NCI-H69 (cell line): Measurements from ENCODE around the gene LIN7C.
A peak's percentile ranks its signal among the peaks of the same experiment; 100 is the strongest.
"Not testable (repeated sequence)": the region's sequence is repeated elsewhere in the genome, so short reads cannot be mapped to it uniquely, and the experiment has no call there.

ENCODE experiments used
- DNase-seq: peaks from one replicate; lab custom pipeline; 2025; lab: John Stamatoyannopoulos, UW

Gene LIN7C

DNA sequence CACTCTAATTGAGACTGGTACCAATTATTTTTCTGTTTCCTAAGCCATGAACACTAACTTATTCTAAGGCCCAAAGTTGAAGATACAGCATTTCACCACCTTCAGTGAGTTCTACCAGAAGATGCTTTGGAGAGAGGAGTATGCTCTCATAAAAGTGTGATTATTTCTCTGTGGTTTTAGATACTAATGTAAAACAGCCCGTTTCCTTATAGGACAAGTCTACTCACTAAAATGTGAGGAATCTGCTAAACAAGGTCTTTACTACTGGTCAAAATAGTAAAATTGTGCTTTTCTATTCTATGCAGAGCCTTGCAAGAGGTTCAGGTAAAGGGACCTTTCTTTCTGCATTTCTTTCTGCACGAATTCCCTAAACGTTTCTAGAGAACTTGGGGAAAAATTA, 36.4 kb downstream of the LIN7C start:
- DNase-seq: no peak

DNA sequence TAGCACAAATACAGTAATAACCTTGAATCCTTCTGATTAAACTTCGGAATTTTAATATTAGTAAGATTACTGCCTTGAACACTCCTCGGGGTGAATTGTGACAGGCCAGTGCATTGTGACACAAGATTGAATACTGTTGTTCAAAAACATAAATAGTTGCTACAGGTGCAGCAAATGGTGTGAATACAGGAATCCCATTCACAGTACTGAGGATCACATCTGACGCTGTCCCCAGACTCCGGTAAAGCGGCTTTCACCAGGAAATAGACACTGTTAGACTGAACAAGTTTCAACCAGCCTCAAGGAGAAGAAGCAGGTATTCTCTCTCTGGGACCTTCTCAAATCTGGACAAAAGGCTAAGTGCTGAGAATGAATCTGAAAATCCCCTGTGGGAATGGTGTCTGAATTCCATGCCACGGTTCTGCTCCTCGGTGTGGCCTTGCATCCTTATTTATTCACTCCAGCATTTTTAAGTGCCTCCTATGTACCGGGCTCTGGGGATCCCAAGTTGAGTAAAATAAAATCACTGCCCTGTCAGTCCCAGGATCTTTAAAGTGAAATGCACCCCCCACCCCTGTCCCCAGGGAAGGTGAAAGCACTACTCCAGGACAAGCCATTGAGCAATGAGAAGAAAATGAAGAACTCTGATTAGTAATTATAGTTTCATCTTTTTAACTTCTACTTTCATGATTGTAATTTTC, 37.4 kb downstream of the LIN7C start:
- peak; percentile 52 for DNase-seq

DNA sequence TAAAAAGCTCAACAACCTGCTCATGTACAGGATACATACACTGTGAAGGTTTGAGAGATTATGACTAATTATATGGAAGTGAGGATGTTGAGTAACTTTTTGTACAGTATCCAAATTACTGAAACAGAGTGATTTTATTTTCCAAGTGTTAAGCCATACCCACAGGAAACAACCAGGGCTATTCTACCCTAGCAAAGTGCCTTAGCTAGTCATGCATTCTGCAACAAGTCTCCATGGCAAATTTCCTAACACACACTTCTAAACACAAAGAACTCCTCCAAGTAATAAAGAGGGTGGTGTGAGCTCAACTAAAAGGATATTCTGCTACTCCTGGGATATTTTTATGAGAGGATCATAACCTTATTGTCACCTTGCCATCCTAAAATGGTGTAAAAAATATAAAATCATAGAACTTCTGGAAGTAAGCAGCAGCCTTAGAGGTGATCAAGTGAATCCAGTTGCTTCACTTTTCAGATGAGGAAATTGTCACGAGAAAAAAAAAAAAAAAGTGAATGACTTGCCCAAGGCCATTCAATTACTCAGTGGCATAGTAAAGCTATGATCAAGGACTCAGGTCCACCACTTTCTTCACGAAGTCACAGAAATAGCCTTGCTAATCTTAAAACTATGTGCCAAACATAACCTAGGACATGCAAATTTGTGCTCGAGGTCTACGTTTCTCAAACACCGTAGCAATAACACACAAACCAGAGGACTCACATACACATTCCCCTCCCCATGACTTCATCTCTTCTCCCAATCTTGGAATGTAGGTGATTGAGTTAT, 38.2 kb downstream of the LIN7C start:
- DNase-seq: peak; percentile 48

DNA sequence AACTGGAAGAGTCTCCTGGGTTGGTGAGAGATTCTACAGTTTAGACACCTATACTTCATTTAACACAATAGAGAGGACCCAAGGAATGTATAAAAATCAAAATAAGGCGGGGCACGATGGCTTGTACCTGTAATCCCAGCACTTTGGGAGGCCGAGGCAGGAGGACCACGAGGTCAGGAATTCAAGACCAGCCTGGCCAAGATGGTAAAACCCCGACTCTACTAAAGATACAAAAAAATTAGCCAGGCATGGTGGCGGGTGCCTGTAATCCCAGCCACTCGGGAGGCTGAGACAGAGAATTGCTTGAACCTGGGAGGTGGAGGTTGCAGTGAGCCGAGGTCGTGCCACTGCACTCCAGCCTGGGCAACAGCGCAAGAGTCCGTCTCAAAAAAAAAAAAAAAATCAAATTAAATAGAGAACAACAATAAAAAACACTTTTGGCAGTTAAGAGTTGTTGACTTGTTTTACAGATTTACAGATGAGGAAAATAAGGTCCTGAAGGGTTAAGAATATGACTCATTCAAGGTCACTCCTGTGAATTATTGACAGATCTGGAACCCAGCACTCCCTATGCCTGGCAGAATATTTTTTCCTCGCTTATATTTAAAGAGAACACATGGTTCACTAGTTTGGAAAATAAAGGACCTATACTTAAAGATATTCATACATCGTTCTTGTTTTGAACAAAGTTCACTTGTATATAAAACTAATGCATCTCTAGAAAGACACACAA, 39.2 kb downstream of the LIN7C start:
- no peak for DNase-seq

DNA sequence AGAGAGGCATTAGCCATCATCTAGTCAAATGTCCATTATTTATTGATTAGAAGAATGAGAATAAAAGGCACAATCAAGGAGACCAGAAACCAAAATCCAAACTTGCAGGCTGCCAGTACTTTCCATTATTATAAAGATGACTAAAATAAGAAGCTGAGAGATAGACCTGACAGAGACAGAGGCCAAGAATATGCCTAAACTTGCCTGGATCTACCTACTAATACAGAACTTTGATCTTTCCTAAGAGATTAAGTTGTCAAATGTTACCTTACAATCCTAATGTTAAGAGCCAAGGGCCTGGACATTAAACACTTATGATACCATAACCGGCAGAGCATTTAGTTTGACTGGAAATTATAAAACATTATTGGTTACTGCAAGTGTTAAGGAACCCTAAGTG, 40.2 kb downstream of the LIN7C start:
- no peak for DNase-seq

DNA sequence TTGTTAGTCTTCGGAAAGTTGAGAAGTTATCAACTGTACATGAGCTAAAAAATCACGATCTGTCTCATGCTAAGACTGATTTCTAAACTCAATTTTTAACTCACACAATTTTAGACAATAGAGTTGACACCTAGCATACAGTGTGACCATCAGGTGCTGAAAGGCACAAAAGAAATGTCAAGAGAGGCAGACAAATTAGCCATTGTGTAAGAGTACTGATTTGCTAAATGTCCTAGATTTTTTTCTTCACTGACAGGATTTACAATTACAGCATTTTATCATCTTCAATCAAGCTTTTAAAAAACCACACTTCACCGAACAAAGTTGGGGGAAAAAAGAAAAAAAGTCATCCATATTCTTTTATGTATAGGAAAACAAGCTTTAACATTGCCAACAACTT, 40.9 kb downstream of the LIN7C start:
- peak; percentile 59 for DNase-seq

DNA sequence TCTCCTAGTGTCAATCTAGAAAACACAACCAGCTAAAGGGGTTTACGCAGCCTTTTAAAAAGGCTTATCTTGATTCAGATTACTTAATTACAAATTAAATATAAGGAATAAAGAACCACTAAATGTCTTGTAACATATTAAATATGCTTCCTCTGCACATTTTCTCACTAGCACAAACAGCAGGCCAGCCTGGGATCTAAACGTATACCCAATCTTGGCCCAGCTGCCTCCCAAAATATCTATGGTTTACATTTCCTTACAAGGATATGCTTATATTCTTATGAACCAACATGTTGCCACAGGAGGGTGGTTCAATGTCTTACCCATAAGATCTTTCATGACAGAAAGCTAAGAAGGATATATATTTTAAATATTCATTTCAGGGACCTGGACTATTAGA, 41.7 kb downstream of the LIN7C start:
- DNase-seq: no peak

DNA sequence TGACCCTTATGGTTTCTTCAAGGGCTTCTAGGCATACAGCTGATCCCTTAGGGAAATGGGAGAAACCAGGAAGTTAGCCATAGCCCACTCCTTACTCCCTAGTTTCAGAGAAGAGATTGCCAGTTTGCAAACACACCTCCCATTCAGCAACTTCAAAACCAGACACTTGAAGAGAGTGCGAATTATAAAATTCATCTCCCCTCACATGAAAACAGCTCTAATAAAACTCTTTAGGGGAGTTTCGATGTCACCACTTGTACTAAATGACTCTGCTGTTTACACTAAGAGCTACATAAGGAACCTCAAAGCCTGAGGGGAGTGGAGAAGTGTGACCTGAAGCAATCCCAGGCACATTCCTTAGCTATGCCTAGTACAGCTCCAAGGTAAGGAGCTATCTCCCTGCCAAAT, 42.3 kb downstream of the LIN7C start:
- DNase-seq: peak; percentile 45

DNA sequence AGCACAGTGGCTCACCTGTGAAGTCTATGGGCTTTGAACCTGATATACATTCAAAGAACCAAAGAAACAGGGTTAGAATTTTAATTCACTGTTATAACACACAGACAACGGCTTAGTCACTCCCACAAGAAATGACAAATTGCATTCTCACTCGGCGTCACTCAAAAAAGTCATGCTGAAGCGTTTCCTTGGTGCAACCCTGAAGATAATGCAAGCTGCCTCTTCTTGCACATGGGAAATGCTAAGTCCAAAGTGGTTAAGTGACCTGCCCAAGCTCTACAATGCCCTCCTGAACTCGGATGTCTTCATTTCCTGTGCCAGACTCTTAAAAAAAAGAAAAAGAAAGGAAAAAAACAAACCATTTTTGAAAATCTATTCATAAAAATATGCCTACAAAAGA, 44.0 kb downstream of the LIN7C start:
- DNase-seq: no peak

DNA sequence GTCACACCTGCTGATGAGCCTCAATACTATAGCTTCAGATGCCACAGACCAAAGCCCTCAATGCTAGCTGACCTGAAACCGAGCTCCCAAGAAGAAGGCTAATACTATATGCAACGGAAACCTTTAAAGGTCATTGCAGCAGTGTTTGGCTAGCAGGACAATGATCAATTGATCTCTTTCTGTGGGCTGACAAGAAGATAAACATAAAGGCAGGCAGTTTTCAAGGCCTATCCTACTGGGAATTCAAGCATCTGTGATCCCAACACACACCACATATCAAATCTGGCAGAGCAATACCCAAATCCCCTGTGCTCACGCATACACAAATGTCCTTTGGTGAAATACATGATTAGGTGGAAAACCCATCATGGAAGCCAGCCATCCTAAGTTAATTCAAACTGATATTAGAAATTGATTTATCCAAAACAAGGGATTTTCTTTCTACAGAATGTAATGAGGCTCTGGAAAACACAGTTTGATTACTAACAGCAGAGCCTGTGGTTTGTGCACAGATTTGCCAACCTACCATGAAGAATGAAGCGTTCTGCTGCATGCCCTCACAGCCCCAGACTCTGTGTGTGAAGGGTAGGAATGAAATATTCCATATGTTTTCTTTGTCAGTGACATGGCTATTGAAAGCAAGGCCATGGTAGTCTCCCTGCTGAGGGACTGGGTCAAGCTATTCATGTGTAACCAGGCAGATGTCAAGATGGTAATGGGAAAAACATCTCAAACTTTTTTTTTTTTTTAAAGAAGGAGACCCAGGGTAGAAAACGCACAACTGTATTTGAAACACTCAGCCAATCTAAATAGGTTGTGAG, 46.2 kb downstream of the LIN7C start:
- peak; percentile 83 for DNase-seq

DNA sequence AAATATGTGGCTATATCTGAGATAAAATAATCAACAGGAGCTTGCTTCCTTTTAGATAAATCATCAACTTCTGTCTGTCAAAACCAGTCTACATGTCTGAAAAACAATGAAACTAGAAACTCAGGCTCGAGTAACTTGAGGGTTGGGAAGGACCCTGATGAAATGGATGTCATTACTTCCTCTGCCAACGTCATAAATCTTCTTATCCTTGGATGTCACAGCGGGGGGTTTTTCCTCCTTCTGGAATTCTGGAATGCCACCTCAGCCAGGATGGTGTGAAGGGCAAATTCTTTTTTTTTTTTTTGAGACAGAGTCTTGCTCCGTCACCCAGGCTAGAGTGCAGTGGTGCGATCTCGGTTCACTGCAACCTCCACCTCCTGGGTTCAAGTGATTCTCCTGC, 47.4 kb downstream of the LIN7C start:
- DNase-seq: peak; percentile 60

DNA sequence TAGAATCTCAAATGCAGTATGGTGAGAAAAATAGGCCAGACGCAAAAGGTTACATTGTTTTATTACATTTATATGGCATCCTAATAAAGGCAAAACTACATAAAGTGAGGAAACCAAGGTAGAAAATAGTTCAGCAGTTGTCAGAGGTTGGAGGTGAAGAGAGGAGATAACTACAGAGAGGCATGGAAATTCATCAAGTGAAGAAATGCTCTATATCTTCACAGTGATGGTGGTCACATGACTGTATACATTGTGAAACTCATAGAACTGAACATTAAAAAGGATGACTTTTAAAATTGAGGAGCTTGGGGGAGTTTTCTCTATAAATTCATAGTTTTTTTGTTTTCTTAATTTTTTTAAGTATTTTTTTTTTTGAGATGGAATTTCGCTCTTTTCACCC, 48.4 kb downstream of the LIN7C start:
- no peak for DNase-seq

DNA sequence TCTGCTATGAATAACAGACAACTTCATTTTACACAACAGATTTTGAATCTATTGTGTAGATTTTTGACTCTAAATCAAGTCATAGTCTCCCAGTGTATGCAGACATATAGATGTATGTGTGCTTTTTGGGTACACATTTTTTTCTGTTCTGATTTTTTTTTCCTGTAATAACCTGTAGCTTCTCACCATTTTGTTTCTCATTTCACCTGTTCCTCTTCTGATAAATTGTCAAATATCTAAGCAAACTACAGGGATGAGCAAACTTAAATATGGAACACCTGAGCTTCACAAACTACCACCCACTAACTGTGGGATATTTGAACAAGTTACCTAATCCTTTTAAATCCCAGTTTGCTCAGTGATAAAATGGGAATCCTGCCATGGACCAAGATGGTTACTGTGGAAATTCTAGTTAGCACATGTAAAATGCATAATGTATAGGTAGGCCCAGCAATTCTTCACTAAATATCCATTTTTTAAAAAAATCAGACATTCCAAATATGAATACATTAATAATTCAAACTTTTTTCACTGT, 49.7 kb downstream of the LIN7C start:
- peak; percentile 64 for DNase-seq

DNA sequence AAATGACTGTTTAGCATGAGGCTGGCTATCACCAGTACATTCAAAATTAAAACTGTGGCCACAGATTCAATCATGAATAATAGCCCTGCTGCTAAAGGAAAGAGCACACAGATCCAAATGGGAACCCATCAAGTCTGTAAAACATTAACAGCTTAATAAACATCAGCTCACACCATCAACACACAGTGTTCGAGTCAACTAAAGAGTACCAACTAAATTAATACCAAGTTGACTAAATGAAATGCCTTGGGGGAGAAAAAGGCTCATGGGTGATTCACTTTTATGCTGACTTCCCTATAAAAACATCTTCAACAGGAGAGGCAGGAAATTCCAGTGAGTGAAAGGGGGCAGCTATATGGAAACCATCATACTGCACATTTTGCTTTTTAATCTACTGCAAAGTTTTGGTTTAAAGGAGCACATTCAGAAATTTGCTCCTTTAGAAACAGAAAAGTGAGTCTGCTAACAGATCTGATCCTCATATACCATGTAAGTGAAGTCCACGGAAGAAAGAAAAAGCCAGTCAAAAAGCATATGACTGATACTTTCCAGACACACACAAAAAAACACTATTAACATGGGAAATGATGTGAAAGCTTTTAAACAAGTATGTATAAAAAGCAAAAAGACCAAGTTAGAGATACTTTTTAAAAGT, 50.3 kb downstream of the LIN7C start:
- DNase-seq: peak; percentile 47

DNA sequence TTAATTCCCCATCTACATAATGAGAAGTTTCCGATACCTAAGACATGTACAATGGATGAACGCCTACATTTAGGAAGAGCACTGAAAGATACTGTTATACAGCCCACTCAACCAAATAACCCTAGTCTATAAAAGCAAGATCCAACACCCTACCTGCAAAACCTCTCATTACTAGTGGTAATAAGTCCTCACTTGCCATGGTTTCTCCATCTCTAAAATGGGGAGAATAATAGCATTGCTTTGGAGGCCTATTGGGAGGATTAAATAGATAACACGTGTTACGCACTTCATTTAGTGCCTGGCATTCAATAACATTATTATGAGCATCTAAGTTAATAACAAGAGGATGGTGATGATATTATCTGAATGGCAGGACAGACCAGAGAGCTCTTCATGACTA, 50.9 kb downstream of the LIN7C start:
- no peak for DNase-seq

DNA sequence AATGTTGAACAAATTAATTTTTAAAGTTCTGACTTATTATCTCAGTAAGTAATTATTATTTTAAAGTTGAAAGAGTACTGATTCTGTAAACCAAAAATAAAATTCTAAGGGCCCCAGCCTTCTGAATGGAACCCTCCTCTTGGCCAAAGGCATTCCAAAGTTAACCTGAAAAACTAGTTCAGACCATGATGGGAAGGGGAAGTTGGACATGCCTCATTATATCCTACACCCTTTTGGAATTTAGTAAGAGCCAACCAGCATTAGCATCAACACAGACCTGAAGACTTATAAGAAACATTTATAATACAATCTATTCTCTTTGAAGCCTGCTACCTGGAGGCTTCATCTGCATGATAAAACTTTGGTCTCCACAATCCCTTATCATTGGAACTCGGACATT, 52.9 kb downstream of the LIN7C start:
- no peak for DNase-seq

DNA sequence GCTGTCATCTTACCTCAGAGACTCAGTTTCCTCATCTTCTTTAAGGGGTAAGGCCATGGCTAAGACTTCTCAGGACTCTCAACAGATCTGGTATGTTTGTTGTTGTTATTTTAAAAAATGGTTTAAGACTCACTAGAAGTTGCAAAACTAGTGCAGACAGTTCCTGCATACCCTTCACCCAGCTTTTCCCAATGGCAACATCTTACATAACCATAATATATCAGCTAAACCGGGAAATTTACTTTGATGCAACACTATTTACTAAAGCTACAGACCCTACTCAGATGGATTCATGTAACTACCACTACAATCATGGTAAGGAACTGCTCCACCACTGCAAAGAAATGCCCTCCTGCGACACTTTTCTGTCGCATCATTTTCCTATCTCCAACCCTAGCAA, 54.4 kb downstream of the LIN7C start:
- no peak for DNase-seq

DNA sequence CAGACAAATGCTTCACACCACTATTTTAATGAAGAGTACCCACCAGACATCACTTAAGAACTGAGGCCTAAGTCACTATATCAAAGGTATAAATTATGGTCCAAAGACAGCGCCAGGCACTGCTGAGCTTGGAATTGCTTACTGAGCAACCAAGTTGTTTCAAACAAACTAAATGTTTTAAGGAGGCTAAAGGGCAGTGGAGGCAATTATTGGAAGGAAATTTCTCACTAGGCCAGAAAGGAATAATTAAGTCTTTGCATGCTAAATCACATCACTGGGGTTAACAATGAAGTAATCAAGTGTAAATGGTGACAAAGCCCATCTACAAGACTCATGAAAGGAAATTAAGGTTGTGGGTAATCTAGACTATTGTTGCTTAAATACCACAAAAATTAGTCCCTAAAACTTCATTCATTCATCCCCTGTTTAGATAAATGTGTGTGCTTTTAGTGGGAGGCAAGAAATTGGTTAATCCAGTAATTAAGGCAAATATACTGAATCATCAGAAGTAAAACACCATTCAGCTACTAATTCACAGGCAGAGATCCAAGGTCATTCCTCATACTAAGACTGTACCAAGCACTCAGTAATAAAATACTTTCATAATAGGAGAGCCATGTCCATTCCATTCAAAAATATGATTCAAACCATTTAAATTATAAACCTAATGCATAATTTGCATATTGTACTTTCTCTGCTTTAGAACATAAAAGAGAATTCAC, 55.2 kb downstream of the LIN7C start:
- peak; percentile 80 for DNase-seq

DNA sequence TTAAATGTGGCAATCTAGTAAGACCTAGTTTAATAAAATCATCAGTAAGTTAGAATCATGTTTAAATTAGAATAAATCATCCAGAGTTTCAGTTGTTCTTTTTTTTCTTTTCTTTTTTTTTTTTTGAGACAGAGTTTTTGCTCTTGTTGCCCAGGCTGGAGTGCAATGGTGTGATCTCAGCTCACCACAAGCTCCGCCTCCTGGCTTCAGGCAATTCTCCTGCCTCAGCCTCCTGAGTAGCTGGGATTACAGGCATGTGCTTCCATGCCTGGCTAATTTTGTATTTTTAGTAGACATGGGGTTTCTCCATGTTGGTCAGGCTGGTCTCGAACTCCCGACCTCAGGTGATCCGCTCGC, 58.4 kb downstream of the LIN7C start:
- not testable (repeated sequence) for DNase-seq

DNA sequence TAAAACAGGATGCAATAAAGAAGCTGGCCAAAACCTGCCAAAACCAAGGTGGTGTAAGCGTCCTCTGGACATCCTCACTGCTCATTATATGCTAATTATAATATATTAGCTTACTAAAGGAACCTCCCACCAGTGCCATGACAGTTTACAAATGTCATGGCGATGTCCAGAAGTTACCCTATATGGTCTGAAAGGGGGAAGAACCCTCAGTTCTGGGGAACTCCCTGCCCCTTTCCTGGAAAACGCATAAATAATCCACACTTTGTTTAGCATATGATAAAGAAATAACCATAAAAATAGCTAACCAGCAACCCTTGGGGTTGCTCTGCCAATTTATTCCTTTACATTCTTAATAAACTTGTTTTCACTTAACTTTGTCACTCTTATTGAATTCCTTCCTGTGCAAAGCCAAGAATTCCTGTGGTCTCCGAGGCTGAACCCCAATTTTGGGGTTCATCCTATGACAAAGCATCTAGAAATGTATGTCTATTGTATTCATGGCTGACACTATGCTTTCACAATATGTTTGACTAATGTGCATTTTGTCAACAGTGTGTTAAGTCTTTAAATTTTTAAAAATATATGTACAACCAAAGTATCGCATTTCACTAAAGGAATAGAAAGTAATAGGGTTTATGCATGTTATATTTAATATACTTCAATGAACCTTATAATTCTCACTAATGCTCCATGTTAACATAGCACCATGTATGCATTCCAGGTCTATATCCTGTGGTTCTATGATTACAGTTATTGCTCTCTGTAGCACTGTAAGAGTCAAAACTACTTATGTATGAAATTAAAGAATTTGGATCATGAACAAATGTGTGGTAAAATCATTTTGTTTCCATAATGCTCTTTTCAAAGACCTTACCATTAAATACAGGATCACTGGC, 59.0 kb downstream of the LIN7C start:
- DNase-seq: no peak
